Panc1 (cell line): ENCODE measurements around the gene PIP5K1C. TPM values are rescaled to one million over a fixed set of nuclear protein-coding genes. Genes with fewer than 3 reads are reported as not detected.

Experiments
- ATAC-seq: fragments of 200-7000 bp; cut with Tn5 transposase; 2 replicates; pipeline ENCODE4 v1.9.1; 2020; ENCODE audit warnings: mild to moderate bottlenecking, moderate library complexity
- BruUV-seq: library from RNA; stranded (reverse); fragments of 400-500 nt; replicated peaks from 2 replicates; lab custom pipeline; 2021; lab: Mats Ljungman, UMichigan
- CTCF ChIA-PET: fragments of 300-600 bp; sonication (Branson Sonifier 250); formaldehyde crosslinking; loops from one replicate; lab custom pipeline; 2022; ENCODE audit warnings: antibody characterized with exemption; lab: Charles Lee
- POLR2A ChIA-PET: fragments of 300-600 bp; sonication (Branson Sonifier 250); formaldehyde crosslinking; loops from one replicate; lab custom pipeline; 2022; ENCODE audit warnings: antibody characterized with exemption; lab: Charles Lee
- DNase-seq: peaks from one replicate; pipeline ENCODE4 v3.0.0-alpha.2; 2010; ENCODE audit warnings: low read depth, low spot score
- H3K27ac ChIP-seq: 2 replicates; pipeline ENCODE4 v1.5.1; 2011; ENCODE audit warnings: mild to moderate bottlenecking, low read length, inconsistent platforms
- H3K27me3 ChIP-seq: fragments of 200-500 bp; sonication (Bioruptor generic); 2 replicates; pipeline ENCODE4 v1.6.0; 2014; ENCODE audit warnings: low read length, inconsistent platforms; ENCODE audit not compliant: control insufficient read depth, insufficient read depth
- H3K36me3 ChIP-seq: fragments of 200-500 bp; sonication (Bioruptor generic); 2 replicates; pipeline ENCODE4 v1.5.1; 2014; ENCODE audit warnings: inconsistent platforms, mild to moderate bottlenecking, low read length, moderate library complexity; ENCODE audit not compliant: control insufficient read depth, insufficient read depth
- H3K4me1 ChIP-seq: 2 replicates; pipeline ENCODE4 v1.5.1; 2011; ENCODE audit warnings: inconsistent platforms, mild to moderate bottlenecking, low read length, moderate library complexity; ENCODE audit not compliant: control insufficient read depth, insufficient read depth
- H3K4me3 ChIP-seq, 2 experiments: 2 replicates each; pipeline ENCODE4 v1.5.1; 2011 to 2012; ENCODE audit warnings: low read depth in 2 of 2, low read length in 2 of 2, mild to moderate bottlenecking in 2 of 2, inconsistent platforms in 1 of 2, moderate library complexity in 1 of 2
- H3K9me3 ChIP-seq: fragments of 200-500 bp; sonication (Bioruptor generic); 2 replicates; pipeline ENCODE4 v1.5.1; 2014; ENCODE audit warnings: low read depth, mild to moderate bottlenecking, inconsistent platforms, low read length, moderate library complexity; ENCODE audit not compliant: control insufficient read depth, insufficient read depth
- CTCF ChIP-seq: fragments of 450-650 bp; IDR thresholded peaks from 2 replicates; pipeline ENCODE4 v1.5.1; 2017; ENCODE audit warnings: mild to moderate bottlenecking
- POLR2AphosphoS5 ChIP-seq: IDR thresholded peaks from 2 replicates; pipeline ENCODE4 v1.6.1; 2012; ENCODE audit warnings: mild to moderate bottlenecking, low read depth, low read length, moderate library complexity
- REST ChIP-seq, 2 experiments: IDR thresholded peaks; 2 replicates each; pipeline ENCODE4 v1.6.1; 2011 to 2012; ENCODE audit warnings: low read depth in 2 of 2, control low read depth in 1 of 2, low read length in 1 of 2, mild to moderate bottlenecking in 1 of 2, moderate library complexity in 1 of 2; ENCODE audit not compliant: insufficient read depth in 1 of 2
- SIN3A ChIP-seq: IDR thresholded peaks from 2 replicates; pipeline ENCODE4 v1.6.1; 2012; ENCODE audit warnings: low read depth, mild to moderate bottlenecking, low read length, moderate library complexity, borderline replicate concordance; ENCODE audit not compliant: insufficient read depth
- TCF7L2 ChIP-seq: IDR thresholded peaks from 2 replicates; pipeline ENCODE4 v1.6.1; 2011; ENCODE audit warnings: mild to moderate bottlenecking, low read depth, low read length, inconsistent platforms
- in situ Hi-C: cut with HindIII; loops from 2 replicates; pipeline ENCODE4 v1.10.0; 2016; ENCODE audit warnings: low sequenced_read_pairs, low pct_unique_long_range_greater_than_20kb
- intact Hi-C: fragments of 100-400 bp; cut with micrococcal nuclease; formaldehyde crosslinking; loops from one replicate; pipeline ENCODE4 v1.10.0; 2022; ENCODE audit not compliant: unreplicated experiment
- total RNA-seq: library from RNA; stranded (reverse); gene quantifications from one replicate; pipeline ENCODE4 v1.2.1, GENCODE V29; 2021; ENCODE audit not compliant: unreplicated experiment

PIP5K1C gene
- total RNA-seq, 1 experiment from 2014 or later: 30.6 TPM

GRCh38 chr19:3617463-3617862 lies 82.8 kb downstream of the PIP5K1C start:
- in situ Hi-C loops: no loop called here
- Histone ChIP-seq H3K27ac (no peak overlapping the region), H3K9me3 (no peaks in the 10 kb centered on the region), H3K36me3 (no peaks in the 10 kb centered on the region), H3K4me1 (no peaks in the 10 kb centered on the region), H3K4me3 (no peak overlapping the region), H3K27me3 (no peaks in the 10 kb centered on the region)
- no peak for DNase-seq
- ChIA-PET CTCF (no interaction called here), POLR2A (no interaction called here)
- intact Hi-C loops: no loop called here
- ATAC-seq: no peak
- TF ChIP-seq TCF7L2: no peak
- TF ChIP-seq REST (IDR thresholded peaks at IDR 0.05; ENCODE audit: insufficient read depth in 1 of 2, low read depth in 2 of 2, low read length in 1 of 2): no peak
- no peak for TF ChIP-seq SIN3A
- no peak for TF ChIP-seq POLR2AphosphoS5
- no peak for TF ChIP-seq CTCF
- no TSS peak for BruUV-seq

- in situ Hi-C loops: no loop called here
- no peak overlapping the region for H3K27ac ChIP-seq
These were observed 84.6 kb downstream of the PIP5K1C start for GRCh38 chr19:3615524-3616135.

DNA sequence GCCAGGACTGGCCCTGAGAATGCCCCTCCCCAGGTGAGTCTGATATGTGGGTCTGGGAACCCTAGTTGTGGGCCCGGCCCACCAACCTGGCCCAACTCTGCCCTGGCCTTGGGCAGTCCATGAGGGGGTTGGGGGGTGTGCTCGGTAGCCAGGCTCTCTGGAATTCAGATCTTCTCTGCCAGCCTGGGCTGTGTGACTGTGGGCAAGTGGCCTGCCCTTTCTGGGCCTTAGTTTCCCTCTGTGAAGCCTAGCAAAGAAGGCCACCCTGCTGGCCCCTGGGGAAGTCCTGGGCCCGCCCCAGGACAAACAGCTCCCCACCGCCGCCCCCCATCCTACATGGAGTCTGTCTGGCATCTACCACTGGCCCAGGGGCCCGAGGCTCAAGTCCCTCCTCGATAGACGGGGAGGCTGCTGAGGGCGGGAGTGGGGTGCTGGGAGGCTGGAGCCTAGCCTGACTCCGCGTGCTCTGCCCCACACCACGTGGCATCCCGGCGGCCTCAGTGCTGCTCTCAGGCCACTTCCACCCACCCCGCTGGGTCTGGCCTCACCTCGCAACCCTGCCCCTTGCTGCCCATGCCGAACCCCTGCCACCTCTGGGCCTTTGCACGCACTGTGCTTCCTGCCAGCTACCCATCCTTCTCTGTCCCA lies 85.3 kb downstream of the PIP5K1C start:
- BruUV-seq: no TSS peak
- Histone ChIP-seq H3K27ac (no peak overlapping the region), H3K36me3 (no peaks in the 10 kb centered on the region), H3K4me1 (peaks cover 7% of the 10 kb centered on the region; the same call in 1 of the 2 replicates), H3K27me3 (no peaks in the 10 kb centered on the region), H3K9me3 (no peaks in the 10 kb centered on the region), H3K4me3 (no peak overlapping the region)
- no peak for ATAC-seq
- intact Hi-C loops: no loop called here
- no peak for TF ChIP-seq REST (IDR thresholded peaks at IDR 0.05; ENCODE audit: insufficient read depth in 1 of 2, low read depth in 2 of 2, low read length in 1 of 2)
- no peak for TF ChIP-seq CTCF
- no peak for TF ChIP-seq TCF7L2
- TF ChIP-seq SIN3A: no peak
- no peak for TF ChIP-seq POLR2AphosphoS5
- ChIA-PET CTCF (no interaction called here), POLR2A (no interaction called here)
- in situ Hi-C loops: no loop called here
- DNase-seq: no peak

More at GRCh38 chr19:3615524-3616135, 84.6 kb downstream of the PIP5K1C start:
- intact Hi-C loops: no loop called here
- CTCF ChIA-PET: no interaction called here
- no TSS peak for BruUV-seq
- Histone ChIP-seq H3K4me3 (no peak overlapping the region), H3K36me3 (no peaks in the 10 kb centered on the region), H3K9me3 (no peaks in the 10 kb centered on the region), H3K27me3 (no peaks in the 10 kb centered on the region), H3K4me1 (peaks cover under 1% of the 10 kb centered on the region; the same call in 1 of the 2 replicates)
- TF ChIP-seq SIN3A (no peak), POLR2AphosphoS5 (no peak)
- DNase-seq: no peak
- no peak for ATAC-seq
- POLR2A ChIA-PET: no interaction called here
